Activated CD8-positive, alpha-beta memory T cell treated with anti-CD3 and anti-CD28 coated beads, Interleukin-2, amount 50 U/mL, for 1 hour (primary cell): ENCODE results near the gene TMC3.
"Not testable (repeated sequence)": the region's sequence is repeated elsewhere in the genome, so short reads cannot be mapped to it uniquely, and the experiment has no call there.

Experiments used
- DNase-seq: peaks from one replicate; pipeline ENCODE4 v3.0.0-alpha.2; 2020; ENCODE audit errors: extremely low read depth

The TMC3 gene

DNA sequence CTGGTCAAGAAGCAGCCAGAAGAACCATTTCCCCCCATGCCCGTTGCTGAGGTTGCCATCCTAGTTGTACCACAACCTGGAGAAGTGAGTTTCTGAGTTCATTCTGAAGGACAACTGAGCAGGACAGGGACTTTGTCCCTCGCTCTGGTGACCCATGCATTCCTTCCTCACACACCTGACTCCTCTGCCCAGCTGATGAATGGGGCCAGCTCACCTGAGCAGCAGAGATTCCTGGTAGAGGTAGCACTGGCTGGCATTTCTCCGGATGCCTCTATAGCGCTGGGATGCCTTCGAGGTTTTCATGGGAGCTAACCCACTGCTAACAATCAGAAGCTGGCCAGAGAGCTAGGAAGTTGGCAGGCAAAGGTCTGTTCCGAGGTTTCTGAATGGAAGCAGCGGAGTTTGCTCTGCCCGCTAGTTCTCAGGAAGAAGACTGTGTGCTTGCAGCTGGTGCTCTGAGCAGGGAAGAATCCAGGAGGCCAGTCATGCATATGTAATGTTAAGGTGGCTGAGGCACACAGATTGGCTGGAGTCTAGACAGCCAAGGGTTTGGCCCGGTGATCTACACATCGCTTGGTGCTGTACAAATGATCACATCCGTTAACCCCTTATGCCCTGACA is at the start of gene TMC3:
Gene TMC3 (minus strand): TSS at position 439 of the 621 bp plus-strand sequence. CDS start 136 bp downstream, at position 303.
- DNase-seq, result no peak

- no peak for DNase-seq
Observed at GRCh38 chr15:81421461-81421860, 47.4 kb upstream of the TMC3 start.

DNA sequence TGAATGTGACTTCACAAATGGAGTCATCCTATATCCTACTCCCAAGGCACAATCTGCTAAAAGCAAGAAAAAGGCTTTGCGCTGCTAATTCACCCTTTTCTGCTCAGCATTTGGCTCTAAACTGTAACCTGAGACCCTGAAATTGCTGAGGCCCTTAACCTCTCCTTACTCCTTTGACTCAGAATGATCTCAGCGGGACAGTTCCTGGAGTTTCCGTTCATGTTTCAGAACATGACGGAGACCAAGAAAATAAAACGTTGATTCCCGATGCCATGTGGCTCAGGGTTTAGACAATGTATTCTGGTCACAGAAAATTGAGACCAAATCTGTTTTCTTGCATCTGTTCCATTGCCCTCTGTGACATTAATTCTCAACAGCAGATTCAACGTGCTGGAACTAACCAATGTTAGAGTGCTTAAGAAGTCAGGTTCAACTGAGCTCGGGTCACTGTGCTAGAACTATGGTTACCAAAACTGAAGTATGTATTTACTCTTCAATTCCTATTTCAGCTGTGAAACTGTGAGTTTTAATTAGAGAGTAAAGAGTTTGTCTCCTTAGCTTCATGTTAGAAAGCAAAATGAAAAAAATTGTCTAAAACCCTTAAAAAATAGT is 45.4 kb upstream of the TMC3 start:
- no peak for DNase-seq

DNA sequence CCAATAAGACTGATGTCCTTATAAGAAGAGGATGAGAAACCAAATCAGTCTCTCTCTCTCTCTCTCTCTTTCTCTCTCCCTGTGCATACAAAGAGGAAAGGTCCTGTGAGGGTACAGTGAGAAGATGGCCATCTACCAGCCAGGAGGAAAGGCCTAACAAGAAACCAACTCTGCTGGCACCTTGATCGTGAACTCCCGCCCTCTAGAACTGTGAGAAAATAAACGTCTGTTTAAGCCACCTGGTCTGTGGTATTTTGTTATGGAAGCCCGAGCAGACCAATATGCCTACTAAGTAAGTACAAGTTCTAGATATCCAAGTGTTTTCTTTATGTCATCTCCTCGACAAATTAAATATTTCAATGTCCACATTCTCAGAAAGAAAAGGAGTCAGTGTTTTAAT is 44.9 kb upstream of the TMC3 start:
- DNase-seq, result no peak

DNA sequence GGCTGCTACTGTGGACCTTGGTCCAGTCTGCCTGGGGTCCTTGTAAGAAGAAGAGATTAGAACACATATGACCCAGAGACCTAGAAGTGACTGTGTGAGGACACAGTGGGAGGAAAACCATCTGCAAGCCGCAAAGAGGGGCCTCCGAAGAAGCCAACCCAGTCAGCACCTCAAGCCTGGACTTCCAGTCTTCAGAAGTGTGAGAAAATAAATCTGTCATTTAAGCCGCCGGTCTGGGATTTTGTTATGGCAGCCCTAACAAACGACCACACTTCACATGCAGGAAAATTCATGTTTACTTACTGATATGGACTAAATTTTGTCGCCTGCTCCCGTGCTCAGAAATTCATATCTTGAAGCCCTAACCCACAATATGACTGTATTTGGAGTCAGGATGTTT is 44.4 kb upstream of the TMC3 start:
- DNase-seq, result no peak

GRCh38 chr15:81414274-81414968 is 40.4 kb upstream of the TMC3 start:
- DNase-seq, result not testable (repeated sequence)

GRCh38 chr15:81413851-81414250 is 39.8 kb upstream of the TMC3 start:
- no peak for DNase-seq

GRCh38 chr15:81411969-81412633 is 38.1 kb upstream of the TMC3 start:
- no peak for DNase-seq

GRCh38 chr15:81411051-81411450 is 37.0 kb upstream of the TMC3 start:
- DNase-seq, result no peak

- no peak for DNase-seq
Observed at GRCh38 chr15:81410318-81410753, 36.3 kb upstream of the TMC3 start.

- DNase-seq, result no peak
Observed at GRCh38 chr15:81407718-81408117, 33.7 kb upstream of the TMC3 start.

- DNase-seq, result no peak
Observed at GRCh38 chr15:81407176-81407575, 33.2 kb upstream of the TMC3 start.

DNA sequence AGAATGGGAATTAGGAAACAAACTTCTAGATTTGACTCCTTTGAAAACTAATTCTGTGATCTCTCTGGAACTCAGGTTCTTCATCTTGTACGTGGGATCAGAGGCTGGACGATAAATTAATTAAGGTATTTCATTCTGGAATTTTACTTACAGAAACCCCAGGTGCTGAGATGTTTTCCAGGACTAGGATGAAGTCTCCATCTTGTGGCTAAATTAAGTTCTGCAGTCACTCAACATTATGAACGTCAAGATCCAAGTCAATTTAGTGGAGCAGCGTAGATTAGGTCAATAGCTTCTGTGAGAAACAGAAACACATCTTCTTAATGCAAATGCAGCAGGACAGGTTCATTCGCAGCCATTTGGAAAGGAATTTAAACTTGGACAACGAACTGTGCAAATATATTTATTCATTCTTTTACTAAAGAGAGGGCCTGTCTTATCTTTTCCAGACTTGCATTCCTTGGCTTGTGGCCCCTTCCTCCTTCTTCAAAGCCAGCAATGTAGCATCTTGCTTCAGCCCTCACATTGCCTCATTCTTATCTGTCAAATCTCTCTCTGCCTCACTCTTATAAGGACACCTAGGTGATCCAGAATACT is 26.7 kb upstream of the TMC3 start:
- DNase-seq, result no peak

DNA sequence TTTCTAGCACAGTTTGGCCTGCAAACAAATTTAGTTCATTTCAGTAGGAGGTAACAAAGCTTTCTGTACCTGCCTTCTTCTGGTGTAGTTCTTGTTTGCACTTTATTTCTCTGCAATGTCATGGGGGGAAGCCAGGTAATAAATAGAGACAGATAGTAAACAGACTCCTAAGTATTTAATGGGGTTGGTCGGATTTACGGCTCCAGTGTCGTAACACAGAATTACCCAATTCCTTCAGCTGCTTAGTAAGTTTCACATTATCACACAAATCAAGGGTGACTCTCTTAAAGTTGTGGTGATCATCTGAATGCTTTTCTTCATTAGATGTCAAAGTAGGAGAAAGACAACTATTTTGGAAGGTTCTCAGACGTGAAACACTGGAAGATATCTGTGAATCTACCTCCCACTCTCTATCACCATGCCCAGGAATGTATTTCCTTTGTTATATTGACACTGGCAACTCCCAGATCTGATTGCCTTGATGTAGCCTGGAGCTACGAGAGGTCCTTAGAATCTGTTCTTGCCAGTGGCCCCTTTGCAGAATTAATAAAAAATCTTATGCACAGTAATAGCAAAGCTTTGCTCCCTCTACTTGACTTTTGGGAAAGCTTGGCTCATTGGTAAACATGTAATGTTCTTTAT is 25.0 kb upstream of the TMC3 start:
- no peak for DNase-seq

- DNase-seq, result no peak
Observed at GRCh38 chr15:81398456-81398855, 24.4 kb upstream of the TMC3 start.

DNA sequence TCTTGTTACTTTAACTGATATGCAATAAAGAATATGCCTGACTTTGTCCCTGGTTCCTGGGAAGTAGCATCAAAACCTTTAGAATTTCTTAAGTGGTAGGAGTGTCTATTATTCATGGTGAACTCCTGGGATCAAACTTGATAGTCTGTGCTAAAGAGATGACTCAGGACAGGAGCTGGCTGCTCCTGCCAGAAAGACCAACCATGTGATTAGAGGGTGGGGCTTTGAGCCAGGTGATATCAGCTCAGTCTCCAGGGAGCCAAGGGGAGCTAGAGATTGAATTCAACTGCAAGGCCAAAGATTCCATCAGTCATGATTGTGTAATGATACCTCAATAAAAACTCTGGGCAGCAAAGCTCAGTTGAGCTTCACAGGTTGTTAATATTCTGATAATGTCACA is 20.6 kb upstream of the TMC3 start:
- no peak for DNase-seq

GRCh38 chr15:81391657-81392056 is 17.6 kb upstream of the TMC3 start:
- no peak for DNase-seq

DNA sequence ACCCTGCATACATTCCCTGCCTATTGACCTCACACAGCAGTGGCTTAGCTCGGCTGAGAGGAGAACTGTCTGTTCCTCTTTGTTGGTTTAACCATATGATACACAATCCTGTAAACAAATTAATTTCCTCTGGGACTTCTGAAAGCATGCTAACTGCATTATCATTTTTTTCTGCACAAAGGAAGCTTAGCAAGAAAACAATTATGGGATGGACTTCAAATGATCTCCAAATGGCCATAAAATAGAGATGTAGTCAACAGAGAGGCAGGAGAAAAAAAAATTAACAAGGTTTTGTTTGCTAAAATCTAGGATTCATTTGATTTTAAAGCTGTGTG is 14.4 kb upstream of the TMC3 start:
- no peak for DNase-seq

- DNase-seq, result no peak
Observed at GRCh38 chr15:81387621-81388435, 13.8 kb upstream of the TMC3 start.

DNA sequence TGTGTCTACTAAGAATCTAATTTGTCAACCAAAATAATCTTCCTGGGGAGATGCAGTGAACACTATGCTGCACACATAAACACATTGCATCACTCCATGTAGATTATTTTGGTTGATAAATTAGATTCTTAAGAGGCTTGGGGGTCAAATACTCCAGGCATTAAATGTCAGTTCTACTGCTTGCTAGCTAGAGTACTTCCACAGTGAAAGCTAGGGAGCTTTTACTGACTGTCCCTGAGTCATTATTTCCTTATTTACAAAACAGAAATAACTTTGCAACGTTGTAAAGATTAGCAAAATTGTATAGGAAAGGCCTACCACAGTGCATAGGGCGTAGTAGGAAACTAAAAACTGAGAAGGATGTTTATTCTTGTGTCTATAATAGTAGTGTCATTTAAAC is 12.9 kb upstream of the TMC3 start:
- DNase-seq, result no peak

- DNase-seq, result no peak
Observed at GRCh38 chr15:81385721-81386076, 11.7 kb upstream of the TMC3 start.
